Natural killer cell (primary cell): ENCODE data around the gene TUBB. TPM values are rescaled to one million over a fixed set of nuclear protein-coding genes. Genes with fewer than 3 reads are reported as not detected.
A peak's percentile ranks its signal among the peaks of the same experiment; 100 is the strongest.

Source experiments
- ATAC-seq, 3 donors: fragments of 150-1000 bp in 2 of 3; fragments of 200-7000 bp in 1 of 3; cut with Tn5 transposase; 1 replicate in 1 of 3; 2 replicates in 2 of 3; pipeline ENCODE4 v1.10.0; 2021; ENCODE audit warnings: mild to moderate bottlenecking in 2 of 3, moderate library complexity in 2 of 3
- DNase-seq, 2 donors: peaks; one replicate each; pipeline versions ENCODE4 v3.0.0 to v3.0.0-alpha.2; 2013 to 2021; ENCODE audit warnings: mixed read lengths in 1 of 2
- H3K27ac ChIP-seq: one replicate; pipeline ENCODE4 v1.5.1; 2013; ENCODE audit warnings: mild to moderate bottlenecking, low read length
- H3K27me3 ChIP-seq: one replicate; pipeline ENCODE4 v1.6.1; 2013; ENCODE audit warnings: low read length; ENCODE audit not compliant: control insufficient read depth, insufficient read depth
- H3K36me3 ChIP-seq: one replicate; pipeline ENCODE4 v1.6.1; 2013; ENCODE audit warnings: low read length; ENCODE audit not compliant: control insufficient read depth, insufficient read depth
- H3K4me1 ChIP-seq: one replicate; pipeline ENCODE4 v1.6.1; 2013; ENCODE audit warnings: low read length; ENCODE audit not compliant: control insufficient read depth, insufficient read depth
- H3K4me3 ChIP-seq: one replicate; pipeline ENCODE4 v1.5.1; 2013; ENCODE audit warnings: low read length
- H3K9me3 ChIP-seq: one replicate; pipeline ENCODE4 v1.6.1; 2013; ENCODE audit warnings: low read length; ENCODE audit not compliant: control insufficient read depth, insufficient read depth
- H3K27ac Mint-ChIP-seq, 2 donors: one replicate each; pipeline ENCODE4 v1.8.0; 2022; ENCODE audit warnings: mild to moderate bottlenecking in 2 of 2, mixed read lengths in 2 of 2, moderate library complexity in 1 of 2
- H3K27me3 Mint-ChIP-seq, 2 donors: one replicate each; pipeline ENCODE4 v1.8.0; 2022; ENCODE audit warnings: low read depth in 2 of 2, mixed read lengths in 2 of 2
- H3K36me3 Mint-ChIP-seq: one replicate; pipeline ENCODE4 v1.8.0; 2022; ENCODE audit warnings: mixed read lengths
- H3K4me1 Mint-ChIP-seq, 2 donors: one replicate each; pipeline ENCODE4 v1.8.0; 2022; ENCODE audit warnings: mixed read lengths in 2 of 2
- H3K4me3 Mint-ChIP-seq: one replicate; pipeline ENCODE4 v1.8.0; 2022; ENCODE audit warnings: mild to moderate bottlenecking, moderate library complexity, mixed read lengths
- H3K9me3 Mint-ChIP-seq, 2 donors: one replicate each; pipeline ENCODE4 v1.8.0; 2022; ENCODE audit warnings: mixed read lengths in 2 of 2
- CTCF ChIP-seq: fragments of 200-600 bp; IDR thresholded peaks from one replicate; pipeline ENCODE4 v1.8.0; 2022; ENCODE audit warnings: antibody characterized with exemption
- WGBS: methylation state at CpG from one replicate; pipeline ENCODE4 v1.1.7; 2013; ENCODE audit warnings: missing lambda C conversion rate; ENCODE audit not compliant: insufficient coverage; 5-methylcytosine and 5-hydroxymethylcytosine counted together
- intact Hi-C: fragments of 100-400 bp; cut with micrococcal nuclease; formaldehyde crosslinking; loops from one replicate; pipeline ENCODE4 v1.14.2; 2022
- total RNA-seq, 4 donors: library from RNA; stranded (reverse); fragments of 120-200 nt in 1 of 4; gene quantifications; one replicate each; pipeline versions ENCODE4 v1.2.3 to v1.2.4, GENCODE V29; 2013 to 2022

TUBB gene
- total RNA-seq, 3 donors from 2014 or later (not counting 1 experiment from before 2014, with no cell fraction given): 121 to 168 (median 127) TPM

GRCh38 chr6:30700340-30700739, 19.8 kb upstream of the TUBB start:
- Histone ChIP-seq H3K27me3 (no peaks in the 10 kb centered on the region), H3K9me3 (no peaks in the 10 kb centered on the region), H3K36me3 (peaks cover 19% of the 10 kb centered on the region), H3K27ac (no peak overlapping the region), H3K4me3 (no peak overlapping the region), H3K4me1 (no peaks in the 10 kb centered on the region)
- Mint-ChIP-seq H3K9me3 (no peaks in the 10 kb centered on the region), H3K36me3 (peaks cover 8% of the 10 kb centered on the region), H3K27me3 (no peaks in the 10 kb centered on the region), H3K27ac (no peak overlapping the region), H3K4me1 (peaks cover 0 to 16% of the 10 kb centered on the region in 2 donors), H3K4me3 (no peak overlapping the region)
- ATAC-seq (no peak), DNase-seq (no peak)
- intact Hi-C loops: no loop called here
- 90% methylated on average over 2 of the region's 4 CpGs for WGBS
- no peak for TF ChIP-seq CTCF

- TF ChIP-seq CTCF: no peak
- H3K4me3 Mint-ChIP-seq: no peak overlapping the region
- intact Hi-C loops: no loop called here
- ATAC-seq: no peak
- H3K27ac ChIP-seq: no peak overlapping the region
- no peaks in the 10 kb centered on the region for H3K9me3 ChIP-seq
- H3K27ac Mint-ChIP-seq: no peak overlapping the region
- H3K36me3 Mint-ChIP-seq: peaks cover 8% of the 10 kb centered on the region
- peaks cover 34% of the 10 kb centered on the region for H3K36me3 ChIP-seq
- H3K9me3 Mint-ChIP-seq: no peaks in the 10 kb centered on the region
- no peaks in the 10 kb centered on the region for H3K27me3 ChIP-seq
- H3K4me1 Mint-ChIP-seq: peaks cover 0 to 20% of the 10 kb centered on the region in 2 donors
- WGBS: 98% methylated on average over 10 of the region's 10 CpGs
- H3K4me3 ChIP-seq: no peak overlapping the region
- DNase-seq: no peak
- H3K4me1 ChIP-seq: no peaks in the 10 kb centered on the region
- no peaks in the 10 kb centered on the region for H3K27me3 Mint-ChIP-seq
These were observed 17.1 kb upstream of the TUBB start for GRCh38 chr6:30703011-30703410.

- Mint-ChIP-seq H3K27me3 (no peaks in the 10 kb centered on the region), H3K9me3 (no peaks in the 10 kb centered on the region), H3K4me1 (peaks cover 0 to 22% of the 10 kb centered on the region in 2 donors), H3K36me3 (peaks cover 8% of the 10 kb centered on the region), H3K27ac (peak overlapping the region in 1 of 2 donors; percentile 7), H3K4me3 (no peak overlapping the region)
- TF ChIP-seq CTCF: no peak
- 89% methylated on average over 4 of the region's 4 CpGs for WGBS
- no peaks in the 10 kb centered on the region for H3K4me1 ChIP-seq
- no peaks in the 10 kb centered on the region for H3K9me3 ChIP-seq
- ATAC-seq (no peak), DNase-seq (no peak)
- no peaks in the 10 kb centered on the region for H3K27me3 ChIP-seq
- H3K36me3 ChIP-seq: peaks cover 36% of the 10 kb centered on the region
- intact Hi-C loops: no loop called here
- no peak overlapping the region for H3K4me3 ChIP-seq
- H3K27ac ChIP-seq: no peak overlapping the region
These were observed 16.3 kb upstream of the TUBB start for GRCh38 chr6:30703821-30704220.

- Histone ChIP-seq H3K4me1 (no peaks in the 10 kb centered on the region), H3K9me3 (no peaks in the 10 kb centered on the region), H3K27me3 (no peaks in the 10 kb centered on the region), H3K4me3 (no peak overlapping the region), H3K27ac (no peak overlapping the region), H3K36me3 (peaks cover 33% of the 10 kb centered on the region)
- intact Hi-C loops: no loop called here
- ATAC-seq (no peak), DNase-seq (no peak)
- Mint-ChIP-seq H3K4me1 (peaks cover 0 to 22% of the 10 kb centered on the region in 2 donors), H3K27me3 (no peaks in the 10 kb centered on the region), H3K4me3 (no peak overlapping the region), H3K36me3 (peaks cover 8% of the 10 kb centered on the region), H3K9me3 (no peaks in the 10 kb centered on the region), H3K27ac (no peak overlapping the region)
- WGBS: 96% methylated on average over 4 of the region's 4 CpGs
- TF ChIP-seq CTCF: no peak
These were observed 14.5 kb upstream of the TUBB start for GRCh38 chr6:30705620-30706019.
